AG04450 (cell line): ENCODE results near the gene DTX3. TPM values are rescaled to one million over a fixed set of nuclear protein-coding genes. Genes with fewer than 3 reads are reported as not detected.

Experiments used
- CTCF ChIA-PET: fragments of 300-600, 350-600 bp; formaldehyde crosslinking; extraction: SDS; loops from one replicate; lab custom pipeline; 2022; ENCODE audit warnings: antibody characterized with exemption, inconsistent platforms; lab: Charles Lee
- POLR2A ChIA-PET: fragments of 350-600 bp; formaldehyde crosslinking; extraction: SDS; loops from one replicate; lab custom pipeline; 2021; ENCODE audit warnings: antibody characterized with exemption, inconsistent platforms; lab: Yijun Ruan, JAX
- DNase-seq: peaks from one replicate; pipeline ENCODE4 v3.0.0-alpha.2; 2011; ENCODE audit warnings: low read depth, low spot score
- H3K27ac ChIP-seq: one replicate; pipeline ENCODE4 v1.5.1; 2012; ENCODE audit warnings: low read depth, low read length, control low read depth
- H3K27me3 ChIP-seq: one replicate; pipeline ENCODE4 v1.6.0; 2012; ENCODE audit warnings: low read length; ENCODE audit not compliant: control insufficient read depth, insufficient read depth
- H3K4me3 ChIP-seq: 2 replicates; pipeline ENCODE4 v1.5.1; 2011; ENCODE audit warnings: mild to moderate bottlenecking, low read depth, low read length, control low read depth
- H3K9me3 ChIP-seq: 2 replicates; pipeline ENCODE4 v1.5.1; 2012; ENCODE audit warnings: low read length; ENCODE audit not compliant: control insufficient read depth, insufficient read depth
- CTCF ChIP-seq: IDR thresholded peaks from 2 replicates; pipeline ENCODE4 v1.5.1; 2011; ENCODE audit warnings: low read depth, low read length, control low read depth, inconsistent platforms
- polyA plus RNA-seq: library from polyadenylated mRNA; depleted of rRNA; stranded (reverse); fragments of >200 nt; gene quantifications from 2 replicates; pipeline ENCODE4 v1.2.3, GENCODE V29; 2011

DTX3 gene
- polyA plus RNA-seq, 1 experiment: 24.8 TPM

- POLR2A ChIA-PET: interaction anchor here (0.5 kb wide), 1 partner anchor 77 kb away, joined by 3 read pairs; no protein-coding TSS in a partner anchor
Observed at GRCh38 chr12:57604992-57605810, 577 bp downstream of the DTX3 start.

GRCh38 chr12:57605811-57606311, 1.2 kb downstream of the DTX3 start:
- Histone ChIP-seq H3K4me3 (peak overlapping the region; percentile 75), H3K27ac (no peak overlapping the region), H3K27me3 (no peaks in the 10 kb centered on the region), H3K9me3 (no peaks in the 10 kb centered on the region; the same call in 1 of the 2 replicates)
- ChIA-PET CTCF (interaction anchor here (2.7 kb wide), 1 partner anchor 23 kb away, joined by 17 read pairs; no protein-coding TSS in a partner anchor), POLR2A (interaction anchor here (0.5 kb wide), 1 partner anchor 498 kb away, joined by 3 read pairs; no protein-coding TSS in a partner anchor)
- DNase-seq: no peak
- TF ChIP-seq CTCF: no peak

More at GRCh38 chr12:57604992-57605810, 577 bp downstream of the DTX3 start:
- peak overlapping the region; percentile 31 for H3K27ac ChIP-seq
- no peak for DNase-seq
- H3K9me3 ChIP-seq: no peaks in the 10 kb centered on the region; the same call in 1 of the 2 replicates
- no peaks in the 10 kb centered on the region for H3K27me3 ChIP-seq
- TF ChIP-seq CTCF: no peak
- CTCF ChIA-PET: interaction anchor here (2.7 kb wide), 1 partner anchor 22 kb away, joined by 17 read pairs; no protein-coding TSS in a partner anchor
- peak overlapping the region; percentile 75 for H3K4me3 ChIP-seq

- ChIA-PET POLR2A (interaction anchor here (0.5 kb wide), 1 partner anchor 499 kb away, joined by 3 read pairs; no protein-coding TSS in a partner anchor), CTCF (interaction anchor here (2.7 kb wide), 1 partner anchor 23 kb away, joined by 17 read pairs; no protein-coding TSS in a partner anchor)
- H3K9me3 ChIP-seq: no peaks in the 10 kb centered on the region; the same call in 1 of the 2 replicates
- no peak for TF ChIP-seq CTCF
- H3K4me3 ChIP-seq: no peak overlapping the region
- no peak overlapping the region for H3K27ac ChIP-seq
- no peaks in the 10 kb centered on the region for H3K27me3 ChIP-seq
- DNase-seq: no peak
Observed at GRCh38 chr12:57606399-57606798, 1.8 kb downstream of the DTX3 start.

GRCh38 chr12:57606821-57607220, 2.2 kb downstream of the DTX3 start:
- ChIA-PET CTCF (interaction anchor here (2.7 kb wide), 1 partner anchor 24 kb away, joined by 17 read pairs; no protein-coding TSS in a partner anchor), POLR2A (no interaction called here)
- Histone ChIP-seq H3K9me3 (no peaks in the 10 kb centered on the region; the same call in 1 of the 2 replicates), H3K27me3 (no peaks in the 10 kb centered on the region), H3K4me3 (no peak overlapping the region), H3K27ac (no peak overlapping the region)
- no peak for DNase-seq
- TF ChIP-seq CTCF: no peak
